ENCODE measurements around the gene LLCFC1.
"Not testable (repeated sequence)": the region's sequence is repeated elsewhere in the genome, so short reads cannot be mapped to it uniquely, and the experiment has no call there.

The LLCFC1 gene

DNA sequence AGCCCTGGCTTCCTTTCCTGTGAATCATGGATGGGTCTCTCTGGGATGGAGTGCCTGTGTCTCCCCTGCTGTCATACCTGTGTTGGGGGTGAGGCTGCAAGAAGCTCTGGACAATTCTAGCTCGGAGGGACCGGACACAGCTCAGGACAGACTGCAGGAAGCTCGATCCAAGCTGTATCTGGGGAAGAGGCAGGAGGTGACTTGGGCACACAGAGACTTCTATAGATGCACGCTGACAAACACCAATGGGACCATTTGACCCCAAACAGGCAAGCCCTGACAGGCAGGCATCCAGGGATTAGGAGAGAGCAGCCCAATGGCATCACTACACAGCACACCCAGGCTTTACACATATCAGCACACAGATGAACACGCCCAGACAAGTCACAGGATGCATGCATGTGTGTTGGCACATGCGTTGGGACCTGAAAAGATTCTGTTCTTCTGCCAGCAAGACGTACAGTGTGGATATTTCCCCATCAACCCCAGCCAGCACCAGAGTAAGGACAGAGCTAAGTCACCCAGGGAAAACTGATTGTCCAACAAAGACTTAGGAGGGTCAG is 4.5 kb downstream of the LLCFC1 start:
- DNase-seq = no peak

DNA sequence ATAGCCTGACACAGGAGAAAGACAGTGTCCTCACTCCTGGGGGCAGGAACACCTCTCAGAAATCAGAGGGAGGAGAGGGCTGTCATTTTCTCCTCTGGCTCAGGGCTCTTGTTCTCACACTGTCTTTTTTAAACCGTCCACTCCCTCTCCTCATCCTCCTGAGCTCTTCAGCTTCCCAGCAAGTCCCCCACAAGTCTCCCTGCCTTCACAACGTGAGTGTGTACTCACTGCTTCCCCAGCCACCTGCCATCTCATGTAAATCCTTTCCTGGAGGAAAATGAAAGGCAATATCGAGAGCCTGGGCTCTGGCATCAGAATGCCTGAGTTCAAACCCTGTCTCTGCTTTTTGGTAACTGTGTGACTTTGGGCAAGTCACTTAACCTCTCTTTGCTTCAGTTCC is 5.7 kb downstream of the LLCFC1 start:
- no peak for DNase-seq

DNA sequence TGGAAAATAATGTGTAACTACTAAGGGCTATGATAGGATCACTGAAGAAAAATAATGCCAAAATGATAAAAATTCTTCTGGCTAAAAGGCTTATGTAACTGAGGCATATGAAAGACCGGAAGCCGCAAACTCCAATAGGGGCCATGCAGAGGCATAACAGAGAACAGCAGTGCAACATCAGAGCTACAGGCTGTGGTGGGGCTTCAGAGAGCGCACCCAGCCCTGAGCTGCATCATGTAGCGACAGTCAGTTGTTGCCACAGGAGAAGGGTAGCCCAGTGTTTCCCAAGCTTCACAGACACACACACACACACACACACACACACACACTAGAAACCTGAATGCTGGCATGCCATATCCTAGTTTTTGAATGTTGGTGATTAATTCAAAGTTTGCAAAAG is 9.3 kb downstream of the LLCFC1 start:
- no peak for DNase-seq

GRCh38 chr7:142950235-142950634 is 11.0 kb downstream of the LLCFC1 start:
- DNase-seq = no peak

GRCh38 chr7:142954680-142955268 is 15.5 kb downstream of the LLCFC1 start:
- DNase-seq = no peak

- no peak for DNase-seq
Measured at GRCh38 chr7:142956951-142957623, 17.8 kb downstream of the LLCFC1 start.

DNA sequence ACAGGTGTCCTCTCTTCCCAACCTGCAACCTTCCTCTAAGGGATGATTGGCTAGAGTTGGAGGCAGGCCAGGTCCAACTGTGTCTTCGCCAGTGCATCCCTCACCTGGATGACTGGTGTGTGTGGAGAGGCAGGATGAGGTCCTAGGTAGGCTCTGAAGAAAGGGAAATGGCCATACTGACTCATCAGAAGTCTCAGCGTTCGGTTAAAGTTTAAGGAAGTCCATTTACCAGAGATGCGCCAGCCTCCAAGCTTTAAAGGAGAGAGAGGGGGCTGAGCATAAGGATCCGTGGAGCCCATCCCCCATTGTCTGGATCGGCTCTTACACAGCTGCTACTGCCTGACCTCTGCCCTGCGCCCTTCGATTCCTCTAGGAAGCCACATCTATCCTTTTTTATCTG is 18.4 kb downstream of the LLCFC1 start:
- no peak for DNase-seq

- DNase-seq = no peak
Measured at GRCh38 chr7:142959202-142959601, 19.9 kb downstream of the LLCFC1 start.

DNA sequence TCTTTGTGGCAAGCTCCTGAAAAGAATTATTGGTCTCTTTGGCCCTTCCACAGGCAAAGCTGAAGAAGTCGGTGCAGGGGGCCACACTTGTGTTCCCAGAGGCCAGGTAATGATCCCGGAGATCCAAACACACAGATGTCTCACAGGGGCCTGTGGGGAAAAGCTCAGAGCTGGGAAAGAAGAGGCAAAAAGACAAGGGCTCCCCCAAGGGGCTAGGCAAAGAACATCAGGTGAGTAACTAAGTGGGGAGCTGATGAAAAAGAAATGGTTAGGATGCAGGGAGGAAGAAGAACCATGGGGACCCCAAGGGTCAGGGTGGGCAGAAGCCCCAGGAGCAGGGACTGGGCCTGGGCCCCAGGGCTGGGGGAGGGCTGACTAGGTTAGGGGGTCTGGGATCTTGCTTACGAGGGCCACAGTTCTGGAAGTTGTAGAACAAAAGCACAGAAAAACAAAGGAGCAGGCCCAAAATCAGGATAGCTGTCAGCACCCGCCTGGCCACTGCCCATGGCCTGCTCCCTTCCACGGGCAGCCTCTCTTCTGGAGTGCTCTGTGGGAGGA is 21.8 kb downstream of the LLCFC1 start:
- DNase-seq = no peak

GRCh38 chr7:142961595-142961972 is 22.3 kb downstream of the LLCFC1 start:
- no peak for DNase-seq

GRCh38 chr7:142961973-142962926 is 23.0 kb downstream of the LLCFC1 start, which contains the start of gene KEL:
Gene KEL, minus strand, starts transcription at chr7:142962363. Its CDS starts 157 bp downstream, at chr7:142962206.
- no peak for DNase-seq

- DNase-seq = no peak
Measured at GRCh38 chr7:142962991-142963390, 23.7 kb downstream of the LLCFC1 start.

DNA sequence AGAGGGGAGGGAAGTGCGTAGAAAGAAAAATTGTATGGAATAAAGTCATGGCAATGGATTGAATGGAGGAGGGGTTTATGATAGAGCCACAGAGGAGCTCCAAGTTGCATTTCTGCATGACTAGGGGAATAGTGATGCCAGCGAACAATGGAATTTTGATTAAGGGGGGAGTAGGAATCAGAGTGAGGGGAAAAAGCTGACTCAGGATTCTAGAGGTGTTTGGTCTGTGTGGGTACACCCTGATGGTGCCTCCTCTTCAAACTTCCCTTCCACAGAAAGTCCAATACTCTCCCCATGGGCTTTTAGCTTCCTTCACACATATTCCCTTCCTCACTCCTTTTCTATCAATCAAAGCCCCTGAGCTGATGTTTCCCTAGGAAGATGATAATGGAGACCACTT is 24.7 kb downstream of the LLCFC1 start:
- no peak for DNase-seq

GRCh38 chr7:142964502-142965246 is 25.4 kb downstream of the LLCFC1 start:
- DNase-seq = no peak

- DNase-seq = no peak
Measured at GRCh38 chr7:142968229-142968628, 28.9 kb downstream of the LLCFC1 start.

- DNase-seq = no peak
Measured at GRCh38 chr7:142969183-142969582, 29.9 kb downstream of the LLCFC1 start.

GRCh38 chr7:142974626-142975025 is 35.3 kb downstream of the LLCFC1 start:
- DNase-seq = no peak

GRCh38 chr7:142978402-142978801 is 39.1 kb downstream of the LLCFC1 start:
- not testable (repeated sequence) for DNase-seq

- no peak for DNase-seq
Measured at GRCh38 chr7:142983825-142984224, 44.5 kb downstream of the LLCFC1 start.

DNA sequence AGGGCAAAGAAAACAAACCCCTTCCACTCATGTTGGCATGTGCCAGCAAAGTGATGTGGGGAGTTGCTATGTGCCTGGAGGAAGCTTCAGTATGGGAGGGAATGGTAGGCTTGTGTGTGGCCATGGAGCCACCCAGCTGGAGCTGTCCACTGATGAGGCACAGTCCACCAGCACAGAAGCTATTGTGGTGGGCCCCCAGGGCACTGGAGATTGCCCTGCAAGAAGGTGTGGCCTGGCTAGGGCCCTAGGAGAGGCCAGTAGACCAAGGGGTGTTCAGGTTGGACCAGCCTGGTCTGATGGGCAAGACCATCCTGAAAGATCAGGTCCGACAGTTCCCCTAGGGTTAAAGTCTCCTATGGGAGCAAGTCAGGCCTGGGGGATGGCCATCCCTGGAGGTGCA is 45.0 kb downstream of the LLCFC1 start:
- no peak for DNase-seq

Data from NCI-H2029 treated with DMSO at 0.1 percent for 48 hours (cell line).